ENCODE data around the gene DGAT2L6.
A peak's percentile ranks its signal among the peaks of the same experiment; 100 is the strongest.

DGAT2L6 gene

DNA sequence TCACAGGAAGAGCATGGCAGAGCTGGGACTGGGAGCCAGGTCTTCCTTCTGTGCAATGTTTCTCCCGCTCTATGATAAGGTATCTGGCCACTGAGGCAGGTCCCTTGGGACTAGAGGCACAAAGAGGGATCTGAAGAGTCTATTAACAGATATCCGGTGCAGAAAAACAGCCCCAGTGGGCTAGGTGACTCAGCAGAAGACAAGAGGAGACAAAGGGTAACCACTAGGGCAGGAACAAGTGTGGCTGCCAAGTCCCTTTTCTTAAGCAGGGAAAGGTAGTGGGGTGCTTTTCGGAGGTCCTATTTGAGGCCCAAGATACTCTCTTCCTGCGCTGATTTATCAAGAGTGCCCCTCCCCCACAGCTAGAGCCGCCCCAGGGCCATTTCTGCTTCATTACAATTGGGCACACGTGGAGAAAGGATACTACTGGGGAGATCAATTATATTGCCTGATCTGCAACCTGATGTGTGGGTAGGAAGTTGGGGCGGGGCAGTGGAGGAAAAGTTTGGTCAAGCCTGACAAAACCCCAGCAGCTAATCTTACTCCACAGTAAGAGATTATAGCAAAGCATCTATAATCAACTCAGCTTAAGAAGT lies at the start of gene DGAT2L6:
TSS of gene DGAT2L6 (plus strand) at position 546 of the 596 bp plus-strand sequence. CDS start 100 bp downstream, outside the sequence.
- DNase-seq = no peak

GRCh38 chrX:70128071-70128470 lies 49.2 kb upstream of the DGAT2L6 start:
- DNase-seq = no peak

- DNase-seq = no peak
Measured at GRCh38 chrX:70129816-70130215, 47.5 kb upstream of the DGAT2L6 start.

DNA sequence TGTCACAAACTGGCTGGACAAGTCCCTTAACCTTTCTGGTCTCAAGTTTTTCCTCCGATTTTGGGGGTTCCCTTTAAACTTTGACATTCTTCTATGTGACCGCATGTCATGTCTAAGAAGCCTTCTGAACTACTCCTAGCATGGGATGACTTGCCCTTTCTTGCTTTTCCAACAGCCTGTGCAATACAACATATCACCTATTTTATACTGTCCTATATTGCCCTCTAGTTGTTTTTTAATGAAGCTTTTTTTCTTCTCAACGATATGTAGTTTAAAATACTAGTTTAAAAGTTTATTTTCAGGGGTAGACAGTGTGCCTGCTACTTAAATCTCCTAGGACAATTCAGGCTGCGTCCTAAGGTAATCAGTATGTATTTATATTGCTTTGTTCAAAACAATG lies 45.1 kb upstream of the DGAT2L6 start:
- DNase-seq = peak; percentile 3

GRCh38 chrX:70132877-70133302 lies 44.4 kb upstream of the DGAT2L6 start:
- DNase-seq = no peak

DNA sequence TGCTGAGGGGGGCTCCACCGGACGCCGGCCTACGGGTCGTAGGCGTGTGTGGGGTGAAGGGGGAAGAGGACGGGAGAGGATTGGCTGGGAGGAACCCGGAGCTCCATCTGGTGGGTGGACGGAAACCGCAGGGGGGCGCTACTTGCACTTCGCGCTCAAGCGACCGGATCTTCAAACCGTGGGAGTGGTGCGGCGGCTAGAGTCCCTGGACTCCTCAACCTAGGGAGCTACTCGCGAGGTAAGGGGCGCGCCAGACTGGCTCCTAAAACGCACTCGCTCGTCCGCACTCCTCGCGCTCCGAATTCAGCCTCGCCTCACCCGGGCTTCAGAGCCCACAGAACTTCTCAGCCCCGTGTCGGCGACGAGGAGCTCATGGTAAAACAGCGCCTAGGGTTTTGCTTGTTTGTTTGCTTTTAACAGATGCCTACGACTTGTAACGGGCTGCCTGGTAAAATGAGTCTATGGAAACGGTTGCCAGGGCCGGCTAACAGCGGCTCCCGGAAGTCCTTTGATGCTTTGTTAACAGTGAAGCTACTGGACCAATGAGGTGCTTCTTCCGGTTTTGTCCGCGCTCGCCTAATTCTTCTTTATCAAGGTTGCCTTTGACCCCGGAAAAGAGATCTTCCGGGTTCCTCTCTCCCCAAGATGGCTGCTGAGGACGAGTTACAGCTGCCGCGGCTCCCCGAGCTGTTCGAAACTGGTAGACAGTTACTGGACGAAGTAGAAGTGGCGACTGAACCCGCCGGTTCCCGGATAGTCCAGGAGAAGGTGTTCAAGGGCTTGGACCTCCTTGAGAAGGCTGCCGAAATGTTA lies 43.8 kb upstream of the DGAT2L6 start, which contains the start of gene IGBP1:
TSS of gene IGBP1 (plus strand) at position 145 of the 813 bp plus-strand sequence. CDS start at position 646, 501 bp downstream.
- DNase-seq = peak; percentile 90

DNA sequence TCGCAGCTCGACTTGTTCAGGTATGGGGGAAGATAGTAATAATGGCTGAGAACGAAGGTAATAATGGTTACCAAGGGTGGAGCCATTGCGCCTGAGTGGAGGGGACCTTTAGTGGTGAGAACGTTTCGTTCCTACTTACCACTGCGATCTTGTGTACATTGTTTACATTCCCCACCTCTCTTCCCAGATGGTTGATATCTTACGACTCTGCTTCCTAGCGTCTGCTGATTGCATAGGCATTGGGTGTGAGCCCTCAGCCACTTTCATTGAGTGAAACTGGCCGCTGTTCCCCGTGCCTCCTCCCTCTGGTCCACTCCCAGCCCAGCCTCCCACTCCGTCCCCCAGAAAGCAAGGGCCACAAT lies 43.2 kb upstream of the DGAT2L6 start:
- DNase-seq = no peak

DNA sequence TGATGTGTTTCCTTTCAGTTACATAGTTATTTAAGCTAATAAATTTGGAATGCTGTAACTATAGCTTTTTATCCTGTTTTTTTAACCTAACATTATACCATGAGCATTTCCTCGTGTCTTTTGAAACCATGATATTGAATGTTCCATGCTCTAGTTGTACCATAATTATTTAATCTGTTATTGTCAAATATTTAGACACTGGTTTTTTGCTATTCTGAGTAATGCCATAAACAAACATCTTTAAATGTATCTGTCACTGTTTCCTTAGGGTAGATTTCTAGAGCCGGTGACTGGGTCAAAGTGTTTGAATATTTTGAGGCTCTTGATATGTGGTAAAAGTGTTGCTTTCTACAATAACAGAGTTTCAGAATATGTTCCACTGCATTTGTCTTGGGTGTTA lies 38.7 kb upstream of the DGAT2L6 start:
- DNase-seq = no peak

- no peak for DNase-seq
Measured at GRCh38 chrX:70139736-70140135, 37.5 kb upstream of the DGAT2L6 start.

DNA sequence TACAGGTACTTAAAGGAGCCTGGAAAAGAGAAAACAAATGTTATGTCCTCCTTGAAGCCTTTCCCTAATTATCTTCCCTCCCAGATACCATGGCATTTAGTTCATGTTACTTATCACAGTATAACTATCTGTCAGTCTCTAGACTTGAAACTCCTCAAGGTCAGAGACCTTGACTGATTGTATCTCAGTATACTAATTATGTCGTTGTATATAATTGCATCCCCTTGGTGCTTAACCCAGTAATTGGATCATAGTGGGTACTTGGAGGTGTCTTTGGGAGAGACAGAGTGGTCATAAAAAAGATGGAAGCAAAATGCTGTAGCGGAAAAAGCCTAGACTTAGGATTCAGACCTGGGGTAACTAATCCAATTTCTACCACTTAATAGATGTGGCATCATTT lies 35.9 kb upstream of the DGAT2L6 start:
- no peak for DNase-seq

DNA sequence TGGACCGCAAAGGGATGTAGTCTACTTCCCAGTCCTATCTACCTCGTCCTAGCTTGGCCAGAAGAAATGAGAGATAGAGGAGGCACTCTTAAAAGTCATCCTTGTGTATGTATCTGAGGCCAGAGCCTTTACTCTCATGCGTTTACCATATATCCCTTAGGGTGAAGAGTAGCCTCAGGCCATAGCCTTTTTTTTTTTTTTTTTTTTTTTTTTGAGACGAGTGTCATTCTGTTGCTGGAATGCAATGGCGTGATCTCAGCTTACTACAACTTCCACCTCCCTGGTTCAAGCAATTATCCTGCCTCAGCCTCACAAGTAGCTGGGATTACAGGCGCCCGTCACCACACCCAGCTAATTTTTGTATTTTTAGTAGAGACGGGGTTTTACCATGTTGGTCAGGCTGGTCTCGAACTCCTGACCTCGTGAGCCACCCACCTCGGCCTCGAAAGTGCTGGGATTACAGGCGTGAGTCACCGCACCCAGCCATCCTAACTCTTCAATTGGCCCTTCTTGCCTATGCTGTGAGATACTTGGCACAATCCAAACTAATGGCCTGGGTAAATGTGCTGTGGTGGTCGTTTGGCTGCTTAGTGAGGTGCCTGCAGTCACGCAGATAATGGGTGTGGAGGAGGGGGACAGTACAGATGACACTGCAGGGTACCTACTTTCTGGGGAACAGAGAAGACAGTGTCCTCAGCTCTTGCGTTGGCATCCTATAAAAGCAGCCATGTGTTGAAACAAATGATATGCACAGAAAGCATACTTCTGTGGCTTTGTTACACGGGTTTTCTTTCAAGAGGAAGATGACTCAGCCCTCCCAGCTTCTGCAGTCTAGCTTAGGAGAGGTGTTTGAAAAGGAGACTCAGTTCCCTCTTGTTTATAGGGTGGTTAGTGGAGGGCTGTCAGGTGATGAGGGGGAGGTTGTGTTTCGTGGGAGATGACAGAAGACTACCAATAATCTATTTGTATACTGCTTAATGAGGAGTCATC lies 10.4 kb upstream of the DGAT2L6 start:
- no peak for DNase-seq

- DNase-seq = no peak
Measured at GRCh38 chrX:70168238-70169188, 8.8 kb upstream of the DGAT2L6 start.

GRCh38 chrX:70169281-70169680 lies 8.0 kb upstream of the DGAT2L6 start:
- DNase-seq = no peak

DNA sequence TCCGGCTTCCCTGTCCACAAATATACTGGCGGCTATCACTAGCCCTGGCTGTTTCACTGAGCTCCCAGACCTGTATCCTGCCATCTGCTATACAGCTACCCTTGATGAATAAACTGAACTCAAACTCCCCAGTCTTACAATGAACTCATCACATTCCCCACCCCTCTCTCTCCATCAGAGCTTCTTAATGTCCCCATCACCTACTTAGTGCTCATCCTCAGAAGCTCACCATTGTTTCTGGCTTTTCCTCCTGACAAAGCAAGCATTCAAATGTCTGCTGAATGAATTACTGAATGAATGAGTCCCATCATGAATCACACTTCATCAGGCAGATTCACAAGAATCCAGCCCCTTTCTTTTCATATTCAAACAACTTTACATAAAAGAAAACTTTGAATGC lies 5.7 kb upstream of the DGAT2L6 start:
- DNase-seq = no peak

- no peak for DNase-seq
Measured at GRCh38 chrX:70172221-70172620, 5.1 kb upstream of the DGAT2L6 start.

DNA sequence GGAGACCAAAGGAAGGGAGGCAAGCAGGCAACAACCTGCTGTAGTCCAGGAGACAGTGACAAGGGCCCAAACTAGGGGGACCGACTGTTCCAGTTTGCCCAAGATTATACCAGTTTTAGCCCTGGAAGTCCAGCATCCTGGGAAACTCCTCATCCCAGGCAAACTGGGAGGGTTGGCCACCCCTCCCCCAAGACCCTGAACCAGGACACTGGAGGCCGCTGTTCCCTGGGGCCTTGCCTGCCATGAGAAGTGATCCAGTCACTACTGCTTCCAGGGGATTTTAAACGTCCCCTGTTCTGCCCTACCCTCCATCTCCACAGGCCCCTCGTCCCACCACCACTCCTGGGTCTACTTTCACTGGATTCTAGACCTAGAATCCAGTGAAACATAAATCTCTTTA lies 4.3 kb upstream of the DGAT2L6 start:
- DNase-seq = no peak

DNA sequence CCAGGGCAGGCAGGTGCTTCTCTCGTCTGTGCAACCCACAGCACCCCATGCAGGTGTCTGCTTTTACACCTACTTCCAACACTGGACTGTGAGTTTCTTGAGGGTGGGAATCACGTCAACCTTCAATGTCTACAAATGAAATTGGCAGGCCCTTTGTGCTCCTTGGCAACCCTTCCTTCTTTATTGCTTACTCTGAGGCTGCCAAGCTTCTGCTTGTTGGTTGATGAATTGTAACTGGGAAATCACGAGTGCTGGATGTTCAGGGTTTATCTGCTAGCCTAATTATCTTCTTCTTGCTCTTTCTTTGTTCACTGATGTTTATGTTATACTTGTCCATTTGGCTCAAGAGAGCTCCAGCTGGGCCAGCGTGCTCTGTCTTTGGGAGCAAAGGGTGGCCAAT lies 2.5 kb upstream of the DGAT2L6 start:
- DNase-seq = no peak

DNA sequence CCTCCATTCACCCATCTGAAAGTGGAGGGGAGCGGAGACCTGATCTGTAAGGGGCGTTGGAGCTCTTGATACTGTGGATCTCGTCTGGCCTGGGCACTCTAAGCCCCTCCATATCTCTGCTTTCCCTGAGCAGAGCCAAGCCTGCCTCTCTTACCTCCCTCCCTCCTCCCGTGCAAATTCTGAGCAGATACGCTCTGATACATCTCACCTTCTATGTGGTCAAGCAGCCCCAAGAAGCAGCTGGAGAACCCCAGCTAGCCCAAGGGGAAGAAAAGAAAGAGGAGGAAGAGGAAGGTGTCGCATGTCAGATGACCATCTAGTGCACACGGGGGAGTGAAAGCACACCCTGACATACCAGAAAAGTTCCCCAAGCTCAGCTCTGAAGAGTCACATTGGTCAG lies 1.9 kb upstream of the DGAT2L6 start:
- DNase-seq = no peak

DNA sequence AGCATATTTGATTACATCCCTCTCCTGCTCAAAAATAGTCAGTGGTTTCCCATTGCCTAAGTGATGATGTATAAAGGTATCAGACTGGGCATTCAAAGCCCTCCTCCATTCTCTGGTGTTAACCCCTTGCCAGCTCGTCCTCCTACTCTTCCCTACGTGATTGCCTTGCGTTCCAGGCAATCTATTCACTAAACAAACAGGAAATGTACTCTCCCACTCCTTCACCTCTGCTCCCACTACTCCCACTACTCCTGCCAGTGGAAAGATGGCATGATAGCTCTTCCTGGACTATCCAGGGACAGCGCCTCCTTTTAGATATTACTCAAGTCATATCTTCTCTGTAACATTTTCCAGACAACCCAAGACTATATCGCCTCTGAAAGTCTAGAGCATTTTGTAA lies 5.8 kb downstream of the DGAT2L6 start:
- no peak for DNase-seq

- no peak for DNase-seq
Measured at GRCh38 chrX:70190225-70190624, 12.9 kb downstream of the DGAT2L6 start.

GRCh38 chrX:70196961-70197720 lies 19.9 kb downstream of the DGAT2L6 start:
- DNase-seq = peak; percentile 76
